Astrocyte of the spinal cord (primary cell): ENCODE data around the gene BCKDHA.

Experiments
- DNase-seq: peaks from one replicate; pipeline ENCODE4 v3.0.0; 2011; ENCODE audit warnings: low read depth, low spot score
- H3K4me3 ChIP-seq: 2 replicates; pipeline ENCODE4 v1.5.1; 2011; ENCODE audit warnings: low read depth, mild to moderate bottlenecking, low read length, moderate library complexity
- CTCF ChIP-seq: IDR thresholded peaks from 2 replicates; pipeline ENCODE4 v1.5.1; 2012; ENCODE audit warnings: low read depth, mild to moderate bottlenecking, low read length, inconsistent platforms
- in situ Hi-C: cut with HindIII; loops from 2 replicates; pipeline ENCODE4 v1.10.0; 2017; ENCODE audit warnings: low sequenced_read_pairs

The BCKDHA gene

GRCh38 chr19:41443813-41444455, 46.3 kb downstream of the BCKDHA start:
- no peak overlapping the region for H3K4me3 ChIP-seq
- TF ChIP-seq CTCF, result no peak
- in situ Hi-C loops, result no loop called here
- DNase-seq, result no peak

- in situ Hi-C loops, result no loop called here
- TF ChIP-seq CTCF, result no peak
- no peak overlapping the region for H3K4me3 ChIP-seq
- no peak for DNase-seq
These were observed 48.0 kb downstream of the BCKDHA start for GRCh38 chr19:41445575-41445974.

GRCh38 chr19:41447732-41448332, 50.2 kb downstream of the BCKDHA start:
- in situ Hi-C loops, result no loop called here
- H3K4me3 ChIP-seq, result no peak overlapping the region
- TF ChIP-seq CTCF, result no peak
- no peak for DNase-seq

- TF ChIP-seq CTCF, result peak; percentile 99
- DNase-seq, result peak; percentile 62
- H3K4me3 ChIP-seq, result no peak overlapping the region
- in situ Hi-C loops, result no loop called here
These were observed 51.7 kb downstream of the BCKDHA start for GRCh38 chr19:41449079-41449864.

- no peak for TF ChIP-seq CTCF
- in situ Hi-C loops, result no loop called here
These were observed 52.2 kb downstream of the BCKDHA start for GRCh38 chr19:41449865-41450178.

GRCh38 chr19:41452584-41453275, 55.1 kb downstream of the BCKDHA start:
- DNase-seq, result no peak
- no peak overlapping the region for H3K4me3 ChIP-seq
- in situ Hi-C loops, result no loop called here
- peak; percentile 1 for TF ChIP-seq CTCF

More at GRCh38 chr19:41449865-41450178, 52.2 kb downstream of the BCKDHA start:
- H3K4me3 ChIP-seq, result no peak overlapping the region
- no peak for DNase-seq
